22Rv1 (cell line): Measurements from ENCODE around the gene CCDC78.

Experiments
- CTCF ChIP-seq: fragments of 450-650 bp; IDR thresholded peaks from 2 replicates; pipeline ENCODE4 v1.5.1; 2017; ENCODE audit warnings: mild to moderate bottlenecking
- ZFX ChIP-seq: fragments of 450-650 bp; IDR thresholded peaks from 2 replicates; pipeline ENCODE4 v1.6.1; 2017; ENCODE audit warnings: antibody characterized with exemption, borderline replicate concordance

GRCh38 chr16:725041-725376 lies 1.2 kb downstream of the CCDC78 start:
- TF ChIP-seq CTCF (no peak), ZFX (no peak)
